CD4-positive, alpha-beta T cell (primary cell): ENCODE data around the gene TBC1D3B. TPM values are rescaled to one million over a fixed set of nuclear protein-coding genes. Genes with fewer than 3 reads are reported as not detected.

Experiments
- ATAC-seq: fragments of 200-7000 bp; cut with Tn5 transposase; one replicate; pipeline ENCODE4 v1.10.0; 2022; ENCODE audit warnings: mild to moderate bottlenecking; ENCODE audit not compliant: poor library complexity
- CTCF ChIA-PET: fragments of 350-600 bp; sonication (Branson Sonifier 250); formaldehyde crosslinking; loops from one replicate; lab custom pipeline; 2021; ENCODE audit warnings: antibody characterized with exemption, inconsistent platforms; lab: Charles Lee
- POLR2A ChIA-PET: fragments of 350-600 bp; sonication (Branson Sonifier 250); formaldehyde crosslinking; loops from one replicate; lab custom pipeline; 2021; ENCODE audit warnings: antibody characterized with exemption, inconsistent platforms; lab: Charles Lee
- DNase-seq, 14 experiments: peaks; one replicate each; pipeline ENCODE4 v3.0.0-alpha.2; 2013 to 2020; ENCODE audit warnings: mixed read lengths in 2 of 14
- H3K27ac ChIP-seq, 2 donors: one replicate each; pipeline versions ENCODE4 v1.5.1 to v1.7.0; 2013; ENCODE audit warnings: low read length in 2 of 2, low read depth in 1 of 2, mild to moderate bottlenecking in 1 of 2
- H3K27me3 ChIP-seq, 2 experiments: 1 replicate in 1 of 2; 2 replicates in 1 of 2; pipeline versions ENCODE4 v1.6.1 to v1.7.0; 2013; ENCODE audit warnings: low read length in 2 of 2, control low read depth in 1 of 2, mild to moderate bottlenecking in 1 of 2, moderate library complexity in 1 of 2; ENCODE audit not compliant: insufficient read depth in 2 of 2, control insufficient read depth in 1 of 2
- H3K36me3 ChIP-seq: one replicate; pipeline ENCODE4 v1.6.1; 2013; ENCODE audit warnings: low read length, control low read depth; ENCODE audit not compliant: insufficient read depth
- H3K4me1 ChIP-seq: one replicate; pipeline ENCODE4 v1.6.1; 2013; ENCODE audit warnings: low read length, control low read depth; ENCODE audit not compliant: insufficient read depth
- H3K4me3 ChIP-seq: one replicate; pipeline ENCODE4 v1.5.1; 2013; ENCODE audit warnings: mild to moderate bottlenecking, low read length, moderate library complexity
- H3K9me3 ChIP-seq, 2 experiments: 1 replicate in 1 of 2; 2 replicates in 1 of 2; pipeline versions ENCODE4 v1.6.1 to v1.7.0; 2013; ENCODE audit warnings: low read length in 2 of 2, mild to moderate bottlenecking in 2 of 2, control low read depth in 1 of 2, moderate library complexity in 1 of 2; ENCODE audit not compliant: control insufficient read depth in 1 of 2, insufficient read depth in 1 of 2
- H3K27ac Mint-ChIP-seq: one replicate; pipeline ENCODE4 v1.8.0; 2020; ENCODE audit warnings: mixed read lengths
- H3K27me3 Mint-ChIP-seq: one replicate; pipeline ENCODE4 v1.8.0; 2021; ENCODE audit warnings: mixed read lengths
- H3K36me3 Mint-ChIP-seq: one replicate; pipeline ENCODE4 v1.8.0; 2021; ENCODE audit warnings: low read depth, mixed read lengths
- H3K4me1 Mint-ChIP-seq: one replicate; pipeline ENCODE4 v1.8.0; 2021; ENCODE audit warnings: low read depth, mixed read lengths
- H3K4me3 Mint-ChIP-seq: one replicate; pipeline ENCODE4 v1.8.0; 2020; ENCODE audit warnings: mild to moderate bottlenecking, mixed read lengths
- H3K9me3 Mint-ChIP-seq: one replicate; pipeline ENCODE4 v1.8.0; 2020; ENCODE audit warnings: mixed read lengths
- intact Hi-C, 2 experiments: fragments of 100-400 bp; cut with DNase I in 1 of 2; cut with micrococcal nuclease in 1 of 2; formaldehyde crosslinking; loops; one replicate each; pipeline versions ENCODE4 v1.15.1 to v1.9.0; 2023 to 2025; cut with DNase I, micrococcal nuclease
- total RNA-seq, 174 experiments: library from RNA in 2 of 174; stranded (reverse) in 2 of 174; gene quantifications; one replicate each; pipeline ENCODE4 v1.2.3 and lab custom pipeline; 2021 to 2026
- TF ChIP-seq, protein P1 (sequence below): fragments of 200-600 bp; IDR thresholded peaks from one replicate; pipeline ENCODE4 v1.8.0; 2022; ENCODE audit warnings: antibody characterized with exemption, mild to moderate bottlenecking

TBC1D3B gene
- total RNA-seq, 2 experiments from 2014 or later: 1.5 to 1.6 TPM

GRCh38 chr17:36129616-36130015 lies 46.8 kb downstream of the TBC1D3B start:
- ChIA-PET CTCF (no interaction called here), POLR2A (no interaction called here)
- no peak overlapping the region for H3K27ac Mint-ChIP-seq
- peaks cover 5% of the 10 kb centered on the region for H3K4me1 ChIP-seq
- H3K36me3 Mint-ChIP-seq: no peaks in the 10 kb centered on the region
- no peaks in the 10 kb centered on the region for H3K27me3 Mint-ChIP-seq
- no peak overlapping the region for H3K27ac ChIP-seq
- H3K4me1 Mint-ChIP-seq: no peaks in the 10 kb centered on the region
- TF ChIP-seq, protein P1, sequence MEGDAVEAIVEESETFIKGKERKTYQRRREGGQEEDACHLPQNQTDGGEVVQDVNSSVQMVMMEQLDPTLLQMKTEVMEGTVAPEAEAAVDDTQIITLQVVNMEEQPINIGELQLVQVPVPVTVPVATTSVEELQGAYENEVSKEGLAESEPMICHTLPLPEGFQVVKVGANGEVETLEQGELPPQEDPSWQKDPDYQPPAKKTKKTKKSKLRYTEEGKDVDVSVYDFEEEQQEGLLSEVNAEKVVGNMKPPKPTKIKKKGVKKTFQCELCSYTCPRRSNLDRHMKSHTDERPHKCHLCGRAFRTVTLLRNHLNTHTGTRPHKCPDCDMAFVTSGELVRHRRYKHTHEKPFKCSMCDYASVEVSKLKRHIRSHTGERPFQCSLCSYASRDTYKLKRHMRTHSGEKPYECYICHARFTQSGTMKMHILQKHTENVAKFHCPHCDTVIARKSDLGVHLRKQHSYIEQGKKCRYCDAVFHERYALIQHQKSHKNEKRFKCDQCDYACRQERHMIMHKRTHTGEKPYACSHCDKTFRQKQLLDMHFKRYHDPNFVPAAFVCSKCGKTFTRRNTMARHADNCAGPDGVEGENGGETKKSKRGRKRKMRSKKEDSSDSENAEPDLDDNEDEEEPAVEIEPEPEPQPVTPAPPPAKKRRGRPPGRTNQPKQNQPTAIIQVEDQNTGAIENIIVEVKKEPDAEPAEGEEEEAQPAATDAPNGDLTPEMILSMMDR: no peak
- H3K4me3 ChIP-seq: no peak overlapping the region
- H3K36me3 ChIP-seq: no peaks in the 10 kb centered on the region
- H3K9me3 Mint-ChIP-seq: peaks cover 2% of the 10 kb centered on the region
- no peak overlapping the region for H3K4me3 Mint-ChIP-seq
- H3K27me3 ChIP-seq: peaks cover 0 to 7% of the 10 kb centered on the region in 2 experiments
- ATAC-seq (no peak), DNase-seq (no peak)
- intact Hi-C loops: no loop called here
- H3K9me3 ChIP-seq: peaks cover 13 to 19% of the 10 kb centered on the region in 2 experiments

DNA sequence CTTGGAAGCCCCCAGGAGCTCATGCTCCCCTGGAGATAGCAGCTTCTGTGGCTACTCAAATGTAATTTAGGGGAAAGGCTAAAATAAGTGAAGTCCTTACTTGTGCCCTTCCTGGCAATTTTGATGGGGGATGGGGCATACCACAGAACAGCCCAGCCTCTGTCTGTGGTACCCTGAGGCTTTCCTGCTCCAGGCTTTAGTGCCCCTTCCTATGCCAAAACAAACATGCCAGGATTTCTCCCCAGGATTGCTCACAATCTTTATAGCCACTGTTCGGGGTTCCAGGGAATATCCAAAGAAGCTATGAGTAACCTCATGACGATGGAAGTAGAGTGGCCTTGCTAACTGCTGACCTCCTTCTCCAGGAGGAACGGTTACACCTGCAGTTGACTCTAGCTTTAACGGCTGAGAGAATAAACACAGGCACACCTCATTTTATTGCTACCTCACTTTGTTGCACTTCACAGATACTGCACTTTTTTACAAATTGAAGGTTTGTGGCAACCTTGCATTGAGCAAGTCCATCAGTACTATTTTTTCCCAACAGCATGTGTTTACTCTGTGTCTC lies 47.9 kb downstream of the TBC1D3B start:
- H3K27ac Mint-ChIP-seq: no peak overlapping the region
- H3K36me3 Mint-ChIP-seq: no peaks in the 10 kb centered on the region

GRCh38 chr17:36127911-36128310 lies 48.5 kb downstream of the TBC1D3B start:
- Histone ChIP-seq H3K36me3 (no peaks in the 10 kb centered on the region), H3K9me3 (peaks cover 13 to 20% of the 10 kb centered on the region in 2 experiments), H3K27ac (no peak overlapping the region), H3K27me3 (peaks cover 0 to 4% of the 10 kb centered on the region in 2 experiments), H3K4me1 (peaks cover 5% of the 10 kb centered on the region), H3K4me3 (no peak overlapping the region)
- H3K4me3 Mint-ChIP-seq: no peak overlapping the region
- H3K27me3 Mint-ChIP-seq: no peaks in the 10 kb centered on the region
- TF ChIP-seq, protein P1: no peak
- peaks cover 2% of the 10 kb centered on the region for H3K9me3 Mint-ChIP-seq
- intact Hi-C loops: no loop called here
- DNase-seq (no peak), ATAC-seq (no peak)
- CTCF ChIA-PET: no interaction called here
- no peaks in the 10 kb centered on the region for H3K4me1 Mint-ChIP-seq
- no peak overlapping the region for H3K27ac Mint-ChIP-seq
- H3K36me3 Mint-ChIP-seq: no peaks in the 10 kb centered on the region
- POLR2A ChIA-PET: no interaction called here

More for the DNA sequence above, 47.9 kb downstream of the TBC1D3B start:
- POLR2A ChIA-PET: no interaction called here
- DNase-seq: no peak
- ATAC-seq: no peak
- Mint-ChIP-seq H3K9me3 (peaks cover 2% of the 10 kb centered on the region), H3K27me3 (no peaks in the 10 kb centered on the region), H3K4me1 (no peaks in the 10 kb centered on the region), H3K4me3 (no peak overlapping the region)
- no peak overlapping the region for H3K4me3 ChIP-seq
- peaks cover 5% of the 10 kb centered on the region for H3K4me1 ChIP-seq
- H3K27me3 ChIP-seq: peaks cover 0 to 4% of the 10 kb centered on the region in 2 experiments
- no peaks in the 10 kb centered on the region for H3K36me3 ChIP-seq
- TF ChIP-seq, protein P1: no peak
- intact Hi-C loops: no loop called here
- CTCF ChIA-PET: no interaction called here
- H3K27ac ChIP-seq: no peak overlapping the region
- peaks cover 13 to 20% of the 10 kb centered on the region in 2 experiments for H3K9me3 ChIP-seq
